ENCODE results near the gene HADHB. TPM values are rescaled to one million over a fixed set of nuclear protein-coding genes. Genes with fewer than 3 reads are reported as not detected.

Gene HADHB
- total RNA-seq, 1 experiment from 2014 or later = 41.3 TPM

DNA sequence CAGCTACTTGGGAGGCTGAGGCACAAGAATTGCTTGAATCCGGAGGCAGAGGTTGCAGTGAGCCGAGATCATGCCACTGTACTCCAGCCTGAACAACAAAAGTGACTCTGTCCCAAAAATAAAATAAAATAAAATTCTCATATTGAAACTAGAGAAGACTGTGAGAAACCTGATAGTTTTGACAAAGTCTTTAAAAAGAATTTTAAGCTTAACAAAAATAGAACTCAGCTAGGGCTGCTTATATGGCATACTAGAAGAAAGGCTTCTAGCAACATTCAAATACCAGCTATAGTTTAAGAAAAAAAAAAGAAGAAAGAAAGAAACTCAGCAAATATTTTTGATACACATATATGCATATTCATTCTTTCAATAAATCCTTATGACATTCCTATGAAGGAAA is 13.9 kb upstream of the HADHB start:
- no peak overlapping the region for H4K91ac ChIP-seq (ENCODE audit: insufficient read length, low read depth, low read length)
- Mint-ChIP-seq H3K27ac (no peak overlapping the region), H3K9me3 (peaks cover 2 to 9% of the 10 kb centered on the region in 2 experiments; a peak in 4 of 5 replicates), H3K36me3 (ENCODE audit: insufficient read depth in 1 of 3, low read depth in 3 of 3) (peaks cover 61 to 86% (median 73%) of the 10 kb centered on the region in 3 experiments), H3K27me3 (ENCODE audit: low read depth) (no peaks in the 10 kb centered on the region), H3K4me3 (no peak overlapping the region), H3K4me1 (no peaks in the 10 kb centered on the region)
- no peak overlapping the region for H2BK15ac ChIP-seq (ENCODE audit: low read depth, low read length)
- no peak overlapping the region for H2AK5ac ChIP-seq (ENCODE audit: insufficient read length, low read length)
- no peak overlapping the region for H3K23ac ChIP-seq (ENCODE audit: insufficient read length, low read depth, low read length)
- DNase-seq = no peak
- no peak overlapping the region for H2BK12ac ChIP-seq (ENCODE audit: insufficient read length, low read depth, low read length)
- no peak overlapping the region for H3K14ac ChIP-seq (ENCODE audit: insufficient read depth, low read length)
- H3K9ac ChIP-seq (ENCODE audit: extremely low read depth, insufficient read length, low read length) = no peak overlapping the region
- no peaks in the 10 kb centered on the region for H3K4me1 ChIP-seq (ENCODE audit: insufficient read depth, low read length)
- no peaks in the 10 kb centered on the region for H4K20me1 ChIP-seq (ENCODE audit: control insufficient read depth, insufficient read depth, insufficient read length)
- no peaks in the 10 kb centered on the region for H3K79me1 ChIP-seq (ENCODE audit: insufficient read depth, low read depth, low read length, poor library complexity, severe bottlenecking)
- no peak overlapping the region for H3K18ac ChIP-seq (ENCODE audit: insufficient read length, low read depth, low read length)
- H3T11ph ChIP-seq (ENCODE audit: low read length) = no peak overlapping the region
- no peaks in the 10 kb centered on the region for H3K23me2 ChIP-seq (ENCODE audit: insufficient read length, low read depth, low read length, poor library complexity, severe bottlenecking)
- H2BK120ac ChIP-seq (ENCODE audit: low read depth, low read length, poor library complexity, severe bottlenecking) = no peak overlapping the region
- H2AFZ ChIP-seq (ENCODE audit: low read length) = no peak overlapping the region
- H2BK5ac ChIP-seq (ENCODE audit: insufficient read length, low read length) = no peak overlapping the region
- no peak overlapping the region for H3K27ac ChIP-seq (ENCODE audit: insufficient read length, low read depth, low read length)
- WGBS (ENCODE audit: extremely low coverage, insufficient read length, low lambda C conversion rate) = no CpG with 5 or more reads among the region's 2 CpGs
- H3K79me2 ChIP-seq (ENCODE audit: insufficient read depth, low read length) = no peaks in the 10 kb centered on the region
- no peak overlapping the region for H3K56ac ChIP-seq (ENCODE audit: insufficient read length, low read depth, low read length)
- H3K4ac ChIP-seq (ENCODE audit: low read depth, low read length) = no peak overlapping the region
- H3K27me3 ChIP-seq (ENCODE audit: insufficient read depth, low read length) = no peaks in the 10 kb centered on the region
- H4K8ac ChIP-seq (replicated peaks; ENCODE audit: insufficient read length, low read depth, low read length) = no peak overlapping the region
- TF ChIP-seq, protein P1, sequence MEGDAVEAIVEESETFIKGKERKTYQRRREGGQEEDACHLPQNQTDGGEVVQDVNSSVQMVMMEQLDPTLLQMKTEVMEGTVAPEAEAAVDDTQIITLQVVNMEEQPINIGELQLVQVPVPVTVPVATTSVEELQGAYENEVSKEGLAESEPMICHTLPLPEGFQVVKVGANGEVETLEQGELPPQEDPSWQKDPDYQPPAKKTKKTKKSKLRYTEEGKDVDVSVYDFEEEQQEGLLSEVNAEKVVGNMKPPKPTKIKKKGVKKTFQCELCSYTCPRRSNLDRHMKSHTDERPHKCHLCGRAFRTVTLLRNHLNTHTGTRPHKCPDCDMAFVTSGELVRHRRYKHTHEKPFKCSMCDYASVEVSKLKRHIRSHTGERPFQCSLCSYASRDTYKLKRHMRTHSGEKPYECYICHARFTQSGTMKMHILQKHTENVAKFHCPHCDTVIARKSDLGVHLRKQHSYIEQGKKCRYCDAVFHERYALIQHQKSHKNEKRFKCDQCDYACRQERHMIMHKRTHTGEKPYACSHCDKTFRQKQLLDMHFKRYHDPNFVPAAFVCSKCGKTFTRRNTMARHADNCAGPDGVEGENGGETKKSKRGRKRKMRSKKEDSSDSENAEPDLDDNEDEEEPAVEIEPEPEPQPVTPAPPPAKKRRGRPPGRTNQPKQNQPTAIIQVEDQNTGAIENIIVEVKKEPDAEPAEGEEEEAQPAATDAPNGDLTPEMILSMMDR (conservative IDR thresholded peaks at IDR 0.05) = no peak
- H2BK20ac ChIP-seq (ENCODE audit: low read depth, low read length, poor library complexity, severe bottlenecking) = no peak overlapping the region
- no peak overlapping the region for H4K5ac ChIP-seq (ENCODE audit: insufficient read length, low read depth, low read length)
- no peak overlapping the region for H3K4me2 ChIP-seq (ENCODE audit: insufficient read depth, insufficient read length, low read length)
- no peaks in the 10 kb centered on the region for H3K9me3 ChIP-seq (ENCODE audit: control insufficient read depth, low read depth, low read length)

Measured in H9 (cell line).